IMR-90 (cell line): Measurements from ENCODE around the gene ARFIP2. TPM values are rescaled to one million over a fixed set of nuclear protein-coding genes. Genes with fewer than 3 reads are reported as not detected.

Experiments
- ATAC-seq: fragments of 200-7000 bp; cut with Tn5 transposase; 2 replicates; pipeline ENCODE4 v1.9.1; 2020; ENCODE audit warnings: low read depth, mild to moderate bottlenecking, moderate library complexity
- BruUV-seq: library from RNA; stranded (reverse); fragments of 400-500 nt; replicated peaks from 2 replicates; lab custom pipeline; 2021; lab: Mats Ljungman, UMichigan
- CTCF ChIA-PET: fragments of 300-600 bp; formaldehyde crosslinking; extraction: SDS; loops from one replicate; lab custom pipeline; 2021; ENCODE audit warnings: antibody characterized with exemption; lab: Yijun Ruan, JAX
- POLR2A ChIA-PET: fragments of 300-600 bp; sonication (Branson Sonifier 250); formaldehyde crosslinking; loops from one replicate; lab custom pipeline; 2022; ENCODE audit warnings: antibody characterized with exemption; ENCODE audit not compliant: unreplicated experiment; lab: Charles Lee
- DNase-seq: peaks from one replicate; pipeline ENCODE4 v3.0.0; 2013
- H2AFZ ChIP-seq: replicated peaks from 2 replicates; pipeline ENCODE3; 2013; ENCODE audit warnings: low read length, mild to moderate bottlenecking; ENCODE audit not compliant: poor library complexity
- H2AK5ac ChIP-seq: 2 replicates; pipeline ENCODE4 v1.6.1; 2013; ENCODE audit warnings: low read depth, low read length, inconsistent platforms
- H2AK9ac ChIP-seq: replicated peaks from 2 replicates; pipeline ENCODE3; 2013; ENCODE audit warnings: mild to moderate bottlenecking, low read depth, low read length, moderate library complexity; ENCODE audit not compliant: poor library complexity
- H2BK120ac ChIP-seq: 2 replicates; pipeline ENCODE4 v1.6.1; 2013; ENCODE audit warnings: low read depth, low read length, inconsistent platforms
- H2BK15ac ChIP-seq: 3 replicates; pipeline ENCODE4 v1.6.1; 2013; ENCODE audit warnings: low read depth, low read length, inconsistent platforms
- H2BK20ac ChIP-seq: 2 replicates; pipeline ENCODE4 v1.6.1; 2013; ENCODE audit warnings: low read depth, mild to moderate bottlenecking, inconsistent platforms, low read length, moderate library complexity
- H2BK5ac ChIP-seq: 2 replicates; pipeline ENCODE4 v1.6.1; 2013; ENCODE audit warnings: mild to moderate bottlenecking, low read depth, low read length, inconsistent platforms; ENCODE audit not compliant: poor library complexity, severe bottlenecking
- H3K14ac ChIP-seq: replicated peaks from 2 replicates; pipeline ENCODE4 v1.6.1; 2013; ENCODE audit warnings: low read depth, low read length, inconsistent platforms
- H3K18ac ChIP-seq: 2 replicates; pipeline ENCODE4 v1.6.1; 2013; ENCODE audit warnings: low read depth, low read length, control low read depth
- H3K23ac ChIP-seq: 2 replicates; pipeline ENCODE4 v1.6.1; 2013; ENCODE audit warnings: low read depth, low read length, inconsistent platforms
- H3K27ac ChIP-seq: 2 replicates; pipeline ENCODE4 v1.5.1; 2013; ENCODE audit warnings: mild to moderate bottlenecking, control low read depth, low read length; ENCODE audit not compliant: insufficient read depth
- H3K27me3 ChIP-seq: 2 replicates; pipeline ENCODE4 v1.6.1; 2013; ENCODE audit warnings: low read length; ENCODE audit not compliant: control insufficient read depth, insufficient read depth
- H3K36me3 ChIP-seq: 2 replicates; pipeline ENCODE4 v1.6.1; 2013; ENCODE audit warnings: low read length, mixed read lengths; ENCODE audit not compliant: control insufficient read depth, insufficient read depth
- H3K4ac ChIP-seq: 2 replicates; pipeline ENCODE4 v1.6.1; 2013; ENCODE audit warnings: low read depth, low read length, inconsistent platforms
- H3K4me1 ChIP-seq: 2 replicates; pipeline ENCODE4 v1.6.1; 2013; ENCODE audit warnings: low read length, mixed read lengths; ENCODE audit not compliant: control insufficient read depth, insufficient read depth
- H3K4me2 ChIP-seq: 2 replicates; pipeline ENCODE4 v1.6.1; 2013; ENCODE audit warnings: low read depth, mild to moderate bottlenecking, control low read depth, low read length, moderate library complexity
- H3K4me3 ChIP-seq: 2 replicates; pipeline ENCODE4 v1.5.1; 2013; ENCODE audit warnings: low read depth, mild to moderate bottlenecking, control low read depth, low read length, moderate library complexity; ENCODE audit not compliant: insufficient read depth
- H3K56ac ChIP-seq: 2 replicates; pipeline ENCODE4 v1.6.1; 2013; ENCODE audit warnings: low read length, inconsistent platforms; ENCODE audit not compliant: insufficient read depth; ENCODE audit errors: extremely low read depth
- H3K79me1 ChIP-seq, 2 experiments: 2 replicates each; pipeline ENCODE4 v1.6.1; 2013; ENCODE audit warnings: low read length in 2 of 2, inconsistent platforms in 1 of 2, low read depth in 1 of 2
- H3K9ac ChIP-seq: 2 replicates; pipeline ENCODE4 v1.6.1; 2013; ENCODE audit warnings: low read depth, low read length, control low read depth
- H3K9me1 ChIP-seq: 2 replicates; pipeline ENCODE4 v1.6.1; 2013; ENCODE audit warnings: low read length, inconsistent platforms; ENCODE audit not compliant: insufficient read depth
- H3K9me3 ChIP-seq: 2 replicates; pipeline ENCODE4 v1.6.1; 2013; ENCODE audit warnings: low read length; ENCODE audit not compliant: control insufficient read depth, insufficient read depth
- H4K20me1 ChIP-seq: 2 replicates; pipeline ENCODE4 v1.6.1; 2013; ENCODE audit warnings: low read length, inconsistent platforms; ENCODE audit not compliant: insufficient read depth
- H4K5ac ChIP-seq: 2 replicates; pipeline ENCODE4 v1.6.1; 2013; ENCODE audit warnings: mild to moderate bottlenecking, low read depth, low read length, control low read depth
- H4K8ac ChIP-seq, 2 experiments: 2 replicates each; pipeline ENCODE4 v1.6.1; 2013; ENCODE audit warnings: low read depth in 2 of 2, low read length in 2 of 2, control low read depth in 1 of 2, inconsistent platforms in 1 of 2
- H4K91ac ChIP-seq: 2 replicates; pipeline ENCODE4 v1.6.1; 2013; ENCODE audit warnings: low read depth, low read length, inconsistent platforms; ENCODE audit not compliant: insufficient read depth
- BHLHE40 ChIP-seq: fragments of 150-350 bp; IDR thresholded peaks from 2 replicates; pipeline ENCODE4 v1.6.1; 2016; ENCODE audit warnings: mild to moderate bottlenecking, low read depth, low read length
- CEBPB ChIP-seq: IDR thresholded peaks from 2 replicates; pipeline ENCODE4 v1.6.1; 2012; ENCODE audit warnings: low read depth, low read length, improper control_type of control experiment
- CHD1 ChIP-seq: IDR thresholded peaks from 2 replicates; pipeline ENCODE4 v1.6.1; 2012; ENCODE audit warnings: low read depth, low read length, improper control_type of control experiment
- CTCF ChIP-seq: conservative IDR thresholded peaks from 2 replicates; pipeline ENCODE4 v1.5.1; 2012; ENCODE audit warnings: mild to moderate bottlenecking, low read depth, low read length, improper control_type of control experiment
- FOS ChIP-seq: fragments of 150-350 bp; IDR thresholded peaks from 2 replicates; pipeline ENCODE4 v1.6.1; 2016; ENCODE audit warnings: low read depth, low read length
- MAFK ChIP-seq: IDR thresholded peaks from 2 replicates; pipeline ENCODE4 v1.6.1; 2012; ENCODE audit warnings: low read depth, low read length, improper control_type of control experiment
- MAZ ChIP-seq: IDR thresholded peaks from 2 replicates; pipeline ENCODE4 v1.6.1; 2012; ENCODE audit warnings: low read depth, mild to moderate bottlenecking, low read length, improper control_type of control experiment, moderate library complexity, borderline replicate concordance
- MXI1 ChIP-seq: IDR thresholded peaks from 2 replicates; pipeline ENCODE4 v1.6.1; 2012; ENCODE audit warnings: low read depth, mild to moderate bottlenecking, low read length, moderate library complexity, borderline replicate concordance
- NFE2L2 ChIP-seq: fragments of 150-350 bp; IDR thresholded peaks from 2 replicates; pipeline ENCODE4 v1.6.1; 2016; ENCODE audit warnings: low read depth, mild to moderate bottlenecking, low read length
- POLR2A ChIP-seq: IDR thresholded peaks from 2 replicates; pipeline ENCODE4 v1.6.1; 2012; ENCODE audit warnings: mild to moderate bottlenecking, low read depth, low read length
- RAD21 ChIP-seq: IDR thresholded peaks from 2 replicates; pipeline ENCODE4 v1.6.1; 2012; ENCODE audit warnings: low read length, improper control_type of control experiment
- RCOR1 ChIP-seq: IDR thresholded peaks from 2 replicates; pipeline ENCODE4 v1.6.1; 2012; ENCODE audit warnings: mild to moderate bottlenecking, low read length, improper control_type of control experiment; ENCODE audit not compliant: insufficient replicate concordance
- RFX5 ChIP-seq: IDR thresholded peaks from 2 replicates; pipeline ENCODE4 v1.8.0; 2012; ENCODE audit warnings: low read depth, mild to moderate bottlenecking, low read length, moderate library complexity
- SMC3 ChIP-seq: fragments of 150-350 bp; IDR thresholded peaks from 2 replicates; pipeline ENCODE4 v1.6.1; 2016; ENCODE audit warnings: low read depth, mild to moderate bottlenecking, antibody characterized with exemption, low read length, moderate library complexity
- WGBS, 2 experiments: methylation state at CpG; one replicate each; pipeline versions ENCODE4 v1.1.5 to v1.1.7; 2013; ENCODE audit warnings: missing lambda C conversion rate in 2 of 2; ENCODE audit not compliant: insufficient read length in 1 of 2; ENCODE audit errors: extremely low coverage in 2 of 2; 5-methylcytosine and 5-hydroxymethylcytosine counted together
- dilution Hi-C: fragments of 300-500 bp; cut with HindIII; formaldehyde crosslinking; loops from one replicate; pipeline ENCODE4 v1.14.3; 2018; ENCODE audit warnings: low sequenced_read_pairs; ENCODE audit not compliant: unreplicated experiment
- in situ Hi-C: fragments of 300-500 bp; cut with MboI; formaldehyde crosslinking; loops from 3 replicates; pipeline ENCODE4 v1.14.3; 2019; ENCODE audit warnings: low sequenced_read_pairs, inconsistent platforms, mixed read lengths
- intact Hi-C: fragments of 100-400 bp; cut with micrococcal nuclease; formaldehyde crosslinking; loops from 2 replicates; pipeline ENCODE4 v1.10.0; 2022
- polyA plus RNA-seq, 3 experiments: library from polyadenylated mRNA; depleted of rRNA; stranded (reverse); fragments of >200 nt; gene quantifications; 2 replicates each; pipeline ENCODE4 v1.2.3, GENCODE V29; 2012; ENCODE audit warnings: low replicate concordance in 1 of 3
- total RNA-seq: library from RNA; depleted of rRNA; stranded (reverse); fragments of >200 nt; gene quantifications from 2 replicates; pipeline ENCODE4 v1.2.3, GENCODE V29; 2012
- TF ChIP-seq, protein P1 (sequence below): fragments of 150-350 bp; IDR thresholded peaks from 2 replicates; pipeline ENCODE4 v1.6.1; 2016; ENCODE audit warnings: low read depth, mild to moderate bottlenecking, low read length, moderate library complexity, borderline replicate concordance
- TF ChIP-seq, protein P2 (sequence below): fragments of 150-350 bp; IDR thresholded peaks from 2 replicates; pipeline ENCODE4 v1.6.1; 2017; ENCODE audit warnings: mild to moderate bottlenecking, antibody characterized with exemption, low read length, low read depth

Gene ARFIP2
- total and polyA plus RNA-seq, 2 of the 4 experiments (the other 2 are of a cell fraction), result 84.4 to 93.9 TPM

DNA sequence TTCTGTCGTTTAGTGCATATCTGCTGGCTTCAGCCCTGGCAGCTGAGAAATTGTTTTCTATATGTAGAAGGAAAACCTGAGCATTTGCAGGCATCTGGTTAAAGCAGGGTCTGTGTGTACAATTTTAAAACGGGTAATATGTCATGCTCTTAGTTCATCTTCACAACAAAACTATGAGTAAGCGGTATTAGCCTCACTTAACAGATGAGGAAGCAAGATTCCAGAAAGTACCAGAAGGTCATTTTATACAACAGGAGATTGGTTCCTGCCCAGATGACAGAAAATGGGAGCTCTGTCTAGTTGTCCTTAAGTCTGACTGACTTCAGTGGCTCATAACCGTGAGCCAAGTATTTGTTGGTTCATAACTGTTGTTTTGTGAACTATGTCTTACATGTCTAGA, 1.3 kb upstream of the ARFIP2 start:
- no peak for DNase-seq
- dilution Hi-C loops, result no loop called here
- Histone ChIP-seq H2BK120ac (no peak overlapping the region), H2BK20ac (no peak overlapping the region), H2BK5ac (no peak overlapping the region), H3K4me3 (peak overlapping the region; percentile 82), H3K9me3 (no peaks in the 10 kb centered on the region), H3K36me3 (peaks cover 27% of the 10 kb centered on the region), H4K91ac (no peak overlapping the region), H3K56ac (no peak overlapping the region), H2AK9ac (no peak overlapping the region), H4K5ac (no peak overlapping the region), H4K20me1 (peaks cover 10% of the 10 kb centered on the region), H3K4me1 (peaks cover 8% of the 10 kb centered on the region), H4K8ac (no peak overlapping the region), H3K9ac (peak overlapping the region; percentile 85; the same call in 1 of the 2 replicates), H3K27ac (no peak overlapping the region; the same call in 1 of the 2 replicates), H3K4me2 (peak overlapping the region; percentile 66), H2AK5ac (no peak overlapping the region), H3K18ac (no peak overlapping the region), H3K27me3 (no peaks in the 10 kb centered on the region), H3K23ac (no peak overlapping the region), H3K9me1 (peaks cover 9% of the 10 kb centered on the region; the same call in 1 of the 2 replicates), H3K4ac (no peak overlapping the region), H2BK15ac (no peak overlapping the region), H3K79me1 (peaks cover 42 to 67% of the 10 kb centered on the region in 2 experiments), H2AFZ (no peak overlapping the region), H3K14ac (no peak overlapping the region)
- WGBS, 2 experiments, result 100% methylated on average over 1 of the region's 4 CpGs; no CpG with 5 or more reads in 1 of the 2 experiments
- ChIA-PET CTCF (no interaction called here), POLR2A (no interaction called here)
- ATAC-seq, result no peak
- in situ Hi-C loops, result no loop called here
- TF ChIP-seq RAD21 (no peak), MAFK (no peak), MXI1 (no peak), RCOR1 (no peak), MAZ (no peak), CTCF (no peak), SMC3 (no peak), BHLHE40 (no peak), CEBPB (no peak), FOS (no peak), CHD1 (no peak), NFE2L2 (no peak), RFX5 (no peak), POLR2A (no peak)
- TF ChIP-seq, protein P1, sequence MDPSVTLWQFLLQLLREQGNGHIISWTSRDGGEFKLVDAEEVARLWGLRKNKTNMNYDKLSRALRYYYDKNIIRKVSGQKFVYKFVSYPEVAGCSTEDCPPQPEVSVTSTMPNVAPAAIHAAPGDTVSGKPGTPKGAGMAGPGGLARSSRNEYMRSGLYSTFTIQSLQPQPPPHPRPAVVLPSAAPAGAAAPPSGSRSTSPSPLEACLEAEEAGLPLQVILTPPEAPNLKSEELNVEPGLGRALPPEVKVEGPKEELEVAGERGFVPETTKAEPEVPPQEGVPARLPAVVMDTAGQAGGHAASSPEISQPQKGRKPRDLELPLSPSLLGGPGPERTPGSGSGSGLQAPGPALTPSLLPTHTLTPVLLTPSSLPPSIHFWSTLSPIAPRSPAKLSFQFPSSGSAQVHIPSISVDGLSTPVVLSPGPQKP, result no peak
- TF ChIP-seq, protein P2, sequence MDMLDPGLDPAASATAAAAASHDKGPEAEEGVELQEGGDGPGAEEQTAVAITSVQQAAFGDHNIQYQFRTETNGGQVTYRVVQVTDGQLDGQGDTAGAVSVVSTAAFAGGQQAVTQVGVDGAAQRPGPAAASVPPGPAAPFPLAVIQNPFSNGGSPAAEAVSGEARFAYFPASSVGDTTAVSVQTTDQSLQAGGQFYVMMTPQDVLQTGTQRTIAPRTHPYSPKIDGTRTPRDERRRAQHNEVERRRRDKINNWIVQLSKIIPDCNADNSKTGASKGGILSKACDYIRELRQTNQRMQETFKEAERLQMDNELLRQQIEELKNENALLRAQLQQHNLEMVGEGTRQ, result no peak
- BruUV-seq, result no TSS peak
- intact Hi-C loops, result loop anchor here (5.0 kb wide), 2 partner anchors 120 to 200 kb away; partner anchors contain the start of genes ILK, MRPL17 and RRP8
